Activated naive CD8-positive, alpha-beta T cell treated with anti-CD3 and anti-CD28 coated beads for 36 hours (primary cell): ENCODE data around the gene COPB1. TPM values are rescaled to one million over a fixed set of nuclear protein-coding genes. Genes with fewer than 3 reads are reported as not detected.

ENCODE experiments used
- total RNA-seq, 2 experiments: library from RNA; stranded (reverse); gene quantifications; one replicate each; pipeline ENCODE4 v1.2.3, GENCODE V29; 2021

The COPB1 gene
- total RNA-seq, 2 experiments from 2014 or later: 99.6 to 100 TPM

Other genes with a start within 250 kb of the COPB1 start
- gene RRAS2, start 140.6 kb downstream of the COPB1 start, total RNA-seq: 10 to 100 TPM; 70.7 to 72.7 TPM
- 100 to 1,000 TPM; 355 to 367 TPM for gene PSMA1, start 20.6 kb upstream of the COPB1 start, total RNA-seq
- gene PDE3B, start 144.0 kb upstream of the COPB1 start, total RNA-seq: 10 to 100 TPM; 44.4 to 46.5 TPM